GM18951 (cell line): Measurements from ENCODE around the gene ISX.
"Not testable (repeated sequence)": the region's sequence is repeated elsewhere in the genome, so short reads cannot be mapped to it uniquely, and the experiment has no call there.

ENCODE experiments used
- POLR2A ChIP-seq: IDR thresholded peaks from 4 replicates; pipeline ENCODE4 v1.6.1; 2011; ENCODE audit warnings: mild to moderate bottlenecking; ENCODE audit not compliant: insufficient read length, insufficient read depth; ENCODE audit errors: extremely low read depth
- in situ Hi-C: fragments of 300-500 bp; cut with MboI; formaldehyde crosslinking; loops from one replicate; pipeline ENCODE4 v1.12.0; 2022; ENCODE audit warnings: low sequenced_read_pairs, mixed read lengths, inconsistent platforms; ENCODE audit not compliant: unreplicated experiment

ISX gene

DNA sequence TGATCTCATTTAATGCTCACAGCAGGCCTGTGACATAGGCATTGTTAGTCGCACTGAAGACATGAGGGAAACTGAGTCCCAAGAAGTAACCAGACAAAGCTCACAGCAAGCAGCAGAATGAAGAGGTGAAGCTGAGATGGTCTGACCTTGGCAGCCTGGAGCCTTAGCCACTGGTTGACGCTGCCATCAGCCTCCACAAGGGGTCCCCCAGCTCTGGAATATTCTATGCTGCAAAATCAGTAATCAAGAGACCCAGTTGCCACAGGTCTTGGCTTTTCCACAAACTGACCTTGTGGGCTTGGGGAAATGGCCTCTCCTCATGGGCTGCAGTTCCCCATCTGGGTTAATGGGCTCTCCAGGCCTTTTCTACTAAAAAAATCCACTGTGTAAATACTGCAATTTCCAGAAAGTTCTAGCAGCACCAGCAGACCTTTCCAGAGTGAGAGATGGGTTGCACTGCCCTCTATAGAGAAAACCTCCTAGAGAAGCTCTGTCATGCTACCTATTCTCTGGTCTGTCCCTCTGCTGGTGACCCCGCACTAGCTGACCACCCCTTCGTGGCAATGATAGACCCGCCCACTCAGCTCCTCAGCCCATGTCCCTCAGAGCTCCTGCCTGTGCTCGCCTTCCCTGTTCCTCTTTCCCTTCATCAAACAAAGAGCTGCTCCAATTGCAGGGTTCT lies 22.6 kb upstream of the ISX start:
- no peak for TF ChIP-seq POLR2A

GRCh38 chr22:35043934-35044319 lies 22.0 kb upstream of the ISX start:
- TF ChIP-seq POLR2A = no peak

More for the DNA sequence above, 22.6 kb upstream of the ISX start:
- in situ Hi-C loops = loop anchor here (10.0 kb wide), 1 partner anchor 91 kb away; no protein-coding TSS in a partner anchor

DNA sequence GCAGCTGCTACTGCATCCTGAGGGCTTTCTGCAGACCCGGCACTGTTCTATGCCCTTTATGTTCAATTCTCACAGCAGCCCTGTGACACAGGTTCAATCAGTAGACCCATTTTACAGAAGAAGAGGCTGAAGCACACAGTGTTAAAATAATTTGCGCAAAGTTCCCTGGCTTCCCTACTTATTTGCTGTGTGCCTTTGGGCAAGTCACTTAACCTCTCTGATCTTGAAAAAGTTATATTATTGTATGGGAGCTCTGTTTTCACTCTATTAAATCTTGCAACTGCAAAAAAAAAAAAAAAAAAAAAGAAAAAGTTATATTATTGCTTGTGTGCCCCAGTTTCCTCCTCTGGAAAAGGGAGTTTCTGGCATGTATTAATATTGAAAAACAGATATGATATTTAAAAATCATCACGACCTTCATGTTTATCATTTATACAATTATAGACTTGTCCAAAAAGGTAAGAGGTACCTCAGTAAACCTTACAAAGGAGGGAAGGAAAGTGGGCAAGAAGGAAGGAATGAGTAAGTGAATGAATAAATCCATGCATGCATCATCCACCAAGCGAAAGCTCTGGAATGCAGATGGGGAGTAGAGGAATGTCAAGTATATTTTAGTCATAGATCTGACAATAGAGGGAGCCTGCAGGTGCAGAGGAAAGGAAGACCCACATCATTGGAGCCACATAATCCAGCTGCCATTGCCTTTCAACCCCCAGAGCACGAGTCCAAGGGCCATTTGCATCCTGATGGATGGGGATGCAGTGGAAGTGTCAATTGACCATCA lies 21.2 kb upstream of the ISX start:
- in situ Hi-C loops = loop anchor here (10.0 kb wide), 1 partner anchor 90 kb away; no protein-coding TSS in a partner anchor

More at GRCh38 chr22:35043934-35044319, 22.0 kb upstream of the ISX start:
- in situ Hi-C loops = loop anchor here (10.0 kb wide), 1 partner anchor 91 kb away; no protein-coding TSS in a partner anchor

GRCh38 chr22:35045451-35045850 lies 20.5 kb upstream of the ISX start:
- no peak for TF ChIP-seq POLR2A
- in situ Hi-C loops = loop anchor here (10.0 kb wide), 1 partner anchor 89 kb away; no protein-coding TSS in a partner anchor

More for the DNA sequence above, 21.2 kb upstream of the ISX start:
- TF ChIP-seq POLR2A = no peak

DNA sequence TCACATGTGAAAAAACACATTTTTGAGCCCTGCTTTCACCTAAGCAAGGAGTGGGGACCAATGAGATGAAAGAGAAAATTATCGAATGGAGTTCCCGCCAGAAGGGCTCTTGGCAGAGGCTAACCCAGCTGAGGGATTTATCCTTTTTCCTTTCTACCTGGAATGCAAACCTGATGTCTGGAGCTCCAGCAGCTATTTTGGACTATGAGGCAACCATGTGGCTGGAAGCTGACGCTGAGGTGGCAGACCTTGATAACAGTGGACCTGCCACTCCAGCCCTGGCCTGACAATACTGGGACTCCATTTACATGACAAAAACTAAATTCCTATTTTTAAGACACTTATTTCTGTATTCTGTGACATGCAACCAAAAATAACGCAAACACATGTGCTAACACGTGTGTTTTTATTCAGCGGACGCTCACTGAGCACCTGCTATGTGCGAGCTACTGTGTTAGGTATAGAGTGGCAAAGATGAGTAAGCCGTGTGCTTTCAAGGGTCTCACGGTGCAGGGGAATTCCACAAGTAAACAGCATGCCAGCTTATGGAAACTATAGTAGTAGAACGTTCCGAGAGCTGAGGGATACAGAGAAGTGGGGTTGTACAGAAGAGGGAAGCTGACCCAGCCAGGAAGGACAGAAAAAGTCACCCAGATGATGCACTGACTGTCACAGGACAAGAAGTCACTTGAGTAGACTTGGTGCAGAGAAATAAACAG lies 19.1 kb upstream of the ISX start:
- in situ Hi-C loops = loop anchor here (10.0 kb wide), 1 partner anchor 88 kb away; no protein-coding TSS in a partner anchor

GRCh38 chr22:35050038-35050437 lies 15.9 kb upstream of the ISX start:
- in situ Hi-C loops = not testable (repeated sequence)

More for the DNA sequence above, 19.1 kb upstream of the ISX start:
- TF ChIP-seq POLR2A = no peak

GRCh38 chr22:35051013-35051535 lies 14.9 kb upstream of the ISX start:
- in situ Hi-C loops = no loop called here
- no peak for TF ChIP-seq POLR2A

GRCh38 chr22:35051791-35052190 lies 14.2 kb upstream of the ISX start:
- TF ChIP-seq POLR2A = no peak
- in situ Hi-C loops = no loop called here

GRCh38 chr22:35053060-35053835 lies 12.7 kb upstream of the ISX start:
- in situ Hi-C loops = no loop called here
- TF ChIP-seq POLR2A = no peak

GRCh38 chr22:35054064-35054463 lies 11.9 kb upstream of the ISX start:
- in situ Hi-C loops = no loop called here
- TF ChIP-seq POLR2A = no peak

DNA sequence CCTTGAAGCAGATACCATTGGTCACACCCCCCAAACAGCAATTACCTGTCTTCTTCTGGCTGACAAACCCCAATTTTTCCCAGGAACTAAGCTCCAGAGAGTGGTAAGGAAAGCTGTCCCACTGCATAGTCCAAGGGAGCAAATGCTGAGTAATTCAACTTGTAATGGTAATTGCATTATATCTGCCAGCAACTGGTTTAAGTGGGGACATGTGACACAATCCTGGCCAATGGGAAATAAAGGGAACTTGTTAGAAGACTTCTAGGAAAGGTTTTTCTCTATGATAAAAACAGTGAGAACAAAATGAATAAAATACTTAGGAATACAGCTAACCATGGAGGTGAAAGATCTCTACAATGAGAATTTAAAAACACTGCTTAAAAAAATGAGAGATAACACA lies 9.5 kb upstream of the ISX start:
- in situ Hi-C loops = no loop called here

DNA sequence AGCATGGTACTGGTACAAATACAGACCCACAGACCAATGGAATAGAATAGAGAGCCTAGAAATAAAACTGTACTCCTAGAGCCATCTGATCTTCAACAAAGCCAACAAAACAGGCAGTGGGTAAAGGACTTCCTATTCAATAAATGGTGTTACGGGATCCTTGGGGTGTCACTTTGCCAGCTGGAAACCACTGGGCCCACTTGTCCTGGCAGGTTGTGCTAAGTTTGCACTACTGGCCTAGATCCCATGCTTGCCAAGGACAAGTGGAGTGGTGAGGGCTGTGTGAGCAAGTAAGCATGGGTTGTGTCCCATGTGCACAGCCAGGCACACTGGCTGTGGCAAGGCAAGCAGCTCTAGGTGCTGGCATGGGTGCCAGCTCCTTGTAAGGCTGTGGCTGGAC lies 8.8 kb upstream of the ISX start:
- in situ Hi-C loops = no loop called here
- TF ChIP-seq POLR2A = no peak

More for the DNA sequence above, 9.5 kb upstream of the ISX start:
- TF ChIP-seq POLR2A = no peak
